Activated naive CD4-positive, alpha-beta T cell (primary cell): ENCODE results near the gene COBLL1.

Experiments
- DNase-seq, 4 experiments: peaks; one replicate each; lab custom pipeline; 2025; lab: John Stamatoyannopoulos, UW

COBLL1 gene

DNA sequence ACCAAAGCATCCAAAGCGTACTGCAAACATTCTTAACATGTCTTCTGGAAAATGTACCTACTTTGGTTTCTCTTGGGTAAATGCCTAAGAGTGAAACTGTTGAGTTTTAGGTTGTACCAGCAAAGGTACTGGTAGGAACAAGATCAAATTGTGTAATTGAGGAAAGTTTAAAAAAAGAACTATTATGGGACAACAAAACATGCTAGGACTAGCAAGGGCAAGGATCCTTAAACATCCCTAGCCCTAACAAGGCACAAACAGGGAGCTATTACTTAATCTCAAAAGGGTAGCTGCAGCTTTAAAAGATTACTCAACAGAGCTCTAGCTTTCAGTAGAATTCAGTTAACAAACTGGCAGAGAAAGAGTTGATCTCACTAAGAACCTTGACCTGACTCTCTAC is 164.4 kb downstream of the COBLL1 start:
- DNase-seq: no peak

DNA sequence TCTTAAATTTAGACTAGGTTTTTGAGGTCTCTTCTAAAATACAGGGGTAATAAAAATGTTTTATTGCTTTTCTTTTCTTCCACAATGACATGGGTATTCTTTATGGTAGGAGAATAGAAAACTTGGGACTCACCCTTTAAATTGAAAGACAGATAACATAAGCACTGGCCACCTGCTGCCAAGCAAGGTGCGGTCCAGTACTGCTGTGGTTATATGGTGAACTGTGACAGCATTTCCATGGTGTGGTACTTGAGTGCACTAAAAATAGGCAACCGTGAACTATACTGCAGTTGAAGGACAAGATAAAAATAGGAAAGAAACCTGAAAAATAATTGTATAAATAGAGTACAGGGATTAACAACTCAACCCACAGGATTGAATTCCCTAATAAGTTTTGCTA is 165.9 kb downstream of the COBLL1 start:
- DNase-seq: no peak

GRCh38 chr2:164675027-164675426 is 166.6 kb downstream of the COBLL1 start:
- no peak for DNase-seq

GRCh38 chr2:164671664-164672396 is 169.8 kb downstream of the COBLL1 start:
- DNase-seq: no peak

DNA sequence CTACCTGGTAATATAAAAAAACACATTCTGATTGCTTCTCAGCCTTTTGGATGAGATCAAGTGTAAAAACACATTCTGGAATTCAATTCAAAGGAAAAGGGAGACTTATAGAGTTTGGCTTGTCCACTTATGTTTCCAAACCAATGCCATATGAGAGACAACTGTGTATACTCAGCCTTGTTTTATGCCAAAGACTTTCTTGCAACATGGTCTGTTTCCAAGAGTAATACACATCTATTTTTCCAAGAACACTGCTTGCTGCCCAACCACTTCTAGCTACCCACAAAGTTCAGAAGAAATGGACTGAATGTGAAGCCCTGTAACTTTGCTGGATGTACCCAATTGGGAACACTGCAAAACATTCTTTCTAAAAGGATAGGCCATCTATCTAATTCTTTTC is 172.3 kb downstream of the COBLL1 start:
- DNase-seq: no peak

DNA sequence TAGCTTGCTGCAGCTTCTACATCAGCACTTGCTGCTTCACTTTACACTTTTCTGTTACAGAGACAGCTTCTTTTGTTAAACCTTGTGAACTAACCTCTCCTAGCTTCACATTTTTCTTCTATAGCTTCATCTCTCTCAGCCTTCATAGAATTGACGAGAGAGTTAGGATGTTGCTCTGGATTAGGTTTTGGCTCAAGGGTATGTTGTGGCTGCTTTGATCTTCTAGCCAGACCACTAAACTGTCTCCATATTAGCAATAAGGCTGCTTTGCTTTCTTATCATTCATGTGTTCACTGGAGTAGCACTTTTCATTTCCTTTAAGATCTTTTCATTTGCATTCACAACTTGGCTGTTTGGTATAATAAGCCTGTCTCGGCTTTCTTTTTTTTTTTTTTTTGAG is 174.1 kb downstream of the COBLL1 start:
- no peak for DNase-seq

DNA sequence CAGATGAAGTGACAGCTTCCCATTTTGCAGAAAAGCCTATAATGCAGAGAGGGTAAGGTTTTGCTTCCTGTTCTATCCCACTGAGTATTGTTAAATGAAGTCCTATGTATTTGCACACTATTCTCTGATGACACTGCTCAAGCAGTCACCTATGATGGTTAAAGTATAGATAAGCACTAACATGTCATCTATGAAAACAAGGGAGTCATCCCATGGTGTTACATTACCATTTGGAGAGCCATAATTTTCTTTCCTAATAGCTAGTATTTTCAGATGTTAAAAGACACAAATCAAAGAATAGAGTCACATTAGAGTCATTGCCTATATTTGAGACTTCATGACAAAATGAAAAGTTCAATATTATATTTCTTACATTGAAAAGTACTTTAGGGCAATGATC is 177.6 kb downstream of the COBLL1 start:
- no peak for DNase-seq

- no peak for DNase-seq
These were observed 178.6 kb downstream of the COBLL1 start for GRCh38 chr2:164662868-164663631.

- DNase-seq: no peak
These were observed 179.6 kb downstream of the COBLL1 start for GRCh38 chr2:164662066-164662465.

DNA sequence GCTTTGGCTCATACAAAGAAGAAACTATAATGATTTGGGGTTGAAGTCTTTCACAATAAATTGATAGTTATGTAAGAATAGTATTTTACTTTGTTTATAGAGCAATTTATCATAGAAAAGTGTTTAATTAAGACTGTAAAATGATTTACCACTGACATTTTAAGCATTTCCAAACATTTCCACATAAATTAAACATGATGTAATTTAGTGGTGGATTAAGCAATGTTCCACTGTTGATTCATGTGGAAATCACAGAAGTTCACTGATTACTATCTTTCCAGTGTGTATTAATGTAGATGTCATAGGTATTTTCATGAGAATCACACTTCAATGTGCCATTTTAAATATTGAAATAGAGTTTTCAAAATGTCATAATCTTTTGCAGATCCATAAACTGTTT is 180.3 kb downstream of the COBLL1 start:
- DNase-seq: no peak

DNA sequence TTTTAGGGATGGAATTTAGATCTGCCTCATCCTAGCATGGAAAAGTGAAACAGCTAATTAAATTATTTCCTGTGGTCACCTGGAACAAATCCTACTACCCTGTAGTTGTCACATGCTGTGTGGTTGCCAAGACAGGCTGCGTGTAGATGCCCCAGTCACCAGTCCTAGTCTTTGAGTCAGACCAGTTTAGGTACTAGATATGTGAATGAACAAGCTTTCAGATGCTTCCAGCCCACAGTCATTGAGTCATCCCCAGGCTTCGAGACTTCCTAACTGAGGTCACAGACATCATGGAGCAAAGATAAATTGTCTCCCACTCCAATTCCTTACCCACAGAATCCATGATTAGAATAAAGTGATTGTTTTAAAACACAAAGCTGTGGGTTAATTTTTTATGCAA is 184.5 kb downstream of the COBLL1 start:
- no peak for DNase-seq

- no peak for DNase-seq
These were observed 185.9 kb downstream of the COBLL1 start for GRCh38 chr2:164655750-164656149.

- no peak for DNase-seq
These were observed 186.3 kb downstream of the COBLL1 start for GRCh38 chr2:164655336-164655735.

DNA sequence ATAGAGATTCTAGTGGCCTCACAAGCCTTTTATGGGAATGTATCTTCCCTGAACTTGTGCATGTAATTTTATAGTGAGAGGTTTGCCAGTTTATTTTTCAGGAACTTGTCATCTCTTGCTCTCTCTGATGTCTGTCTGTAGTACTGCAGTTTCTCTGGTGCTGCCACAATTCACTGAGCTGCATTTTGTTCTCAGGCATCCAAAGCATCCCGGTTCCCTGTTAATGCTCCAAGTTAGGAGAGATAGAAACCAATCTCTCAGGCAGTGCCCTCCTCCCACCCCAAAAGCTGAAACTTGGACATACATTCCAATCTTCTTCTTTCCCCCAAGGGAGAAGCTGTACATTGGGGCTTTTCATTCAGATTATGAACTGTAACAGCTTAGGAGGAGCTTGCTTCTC is 190.3 kb downstream of the COBLL1 start:
- no peak for DNase-seq

DNA sequence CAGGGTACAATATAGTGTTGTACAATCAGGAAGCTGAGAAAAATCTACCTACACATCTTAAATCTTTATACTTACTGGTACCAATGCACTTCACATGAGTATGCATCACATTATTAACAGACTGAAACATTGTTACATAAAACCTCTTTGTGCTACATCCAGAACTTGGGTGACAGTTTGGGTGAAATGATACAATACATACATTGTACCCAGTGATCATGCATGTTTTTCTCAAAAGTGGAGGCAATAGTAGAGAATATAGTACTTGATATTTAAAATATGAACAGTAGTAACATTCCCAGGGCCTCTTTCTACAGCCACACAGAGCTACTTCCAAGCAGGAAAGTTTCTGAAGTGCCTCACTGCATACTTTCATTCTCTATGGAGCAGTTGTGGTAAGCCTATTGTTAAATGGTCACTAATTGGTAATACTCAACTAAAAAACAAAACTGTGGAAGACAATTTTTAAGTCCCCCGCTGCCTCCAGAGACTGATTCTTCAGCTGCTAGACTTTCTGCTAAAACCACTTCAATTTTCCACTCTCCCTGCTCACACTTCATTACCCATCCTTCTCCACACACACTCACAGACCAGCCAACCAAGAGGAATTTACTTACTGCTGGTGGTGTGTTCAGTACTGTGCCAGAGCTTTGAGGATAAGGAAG is 197.5 kb downstream of the COBLL1 start:
- DNase-seq: no peak

GRCh38 chr2:164642946-164643555 is 198.6 kb downstream of the COBLL1 start:
- no peak for DNase-seq

DNA sequence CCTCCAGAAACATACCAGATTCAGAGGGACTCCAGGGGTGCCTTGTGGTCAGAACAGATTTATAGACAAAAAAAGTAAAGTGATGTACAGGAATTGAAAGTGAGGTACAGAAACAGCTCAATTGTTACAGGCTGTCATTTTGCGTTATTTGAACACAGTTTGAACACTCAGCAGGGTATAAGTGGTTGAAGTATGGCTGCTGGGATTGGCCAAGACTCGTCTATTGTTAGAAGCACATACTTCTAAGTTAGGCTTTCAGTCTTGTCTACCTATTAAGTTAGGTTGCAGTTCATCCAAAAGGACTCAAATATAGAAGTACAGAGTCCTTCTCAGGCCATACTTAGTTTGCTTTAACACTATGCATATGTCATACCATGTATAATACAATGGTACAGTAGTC is 199.4 kb downstream of the COBLL1 start:
- no peak for DNase-seq
